Measurements from ENCODE around the gene GPR107.

The GPR107 gene

DNA sequence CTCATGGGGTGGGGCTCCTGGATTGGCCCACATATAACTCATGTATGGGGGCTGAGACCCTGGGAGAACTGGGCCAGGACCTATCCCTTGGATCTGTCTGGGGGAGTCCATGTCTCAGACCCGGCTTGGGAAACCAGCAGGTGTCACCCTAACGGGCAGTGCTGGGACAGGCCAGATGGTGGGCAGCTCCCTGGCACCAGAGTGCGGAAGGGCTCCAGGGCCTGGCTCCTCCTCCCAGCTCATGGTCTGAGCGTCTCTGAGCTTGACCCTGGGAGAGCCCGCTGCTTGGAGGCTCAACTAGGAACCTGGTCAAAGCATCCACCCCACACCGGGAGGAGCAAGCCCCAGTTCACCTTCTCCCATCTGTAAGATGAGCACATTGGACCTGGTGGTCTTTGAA lies 103.0 kb downstream of the GPR107 start:
- peak in 1 of 2 experiments; percentile 52 for DNase-seq (ENCODE audit: low read depth in 1 of 2, low spot score in 1 of 2)
- in situ Hi-C loops (cut with HindIII; ENCODE audit: low pct_unique_long_range_greater_than_20kb, low sequenced_read_pairs), result no loop called here
- no peak for TF ChIP-seq JUND (IDR thresholded peaks at IDR 0.05; ENCODE audit: low read depth)

GRCh38 chr9:130157079-130157478 lies 103.4 kb downstream of the GPR107 start:
- in situ Hi-C loops (cut with HindIII; ENCODE audit: low pct_unique_long_range_greater_than_20kb, low sequenced_read_pairs), result no loop called here
- no peak for DNase-seq (ENCODE audit: low read depth in 1 of 2, low spot score in 1 of 2)
- no peak for TF ChIP-seq JUND (IDR thresholded peaks at IDR 0.05; ENCODE audit: low read depth)

- in situ Hi-C loops (cut with HindIII; ENCODE audit: low pct_unique_long_range_greater_than_20kb, low sequenced_read_pairs), result no loop called here
- no peak for DNase-seq (ENCODE audit: low read depth in 1 of 2, low spot score in 1 of 2)
- TF ChIP-seq JUND (IDR thresholded peaks at IDR 0.05; ENCODE audit: low read depth), result no peak
Measured at GRCh38 chr9:130158001-130158400, 104.3 kb downstream of the GPR107 start.

DNA sequence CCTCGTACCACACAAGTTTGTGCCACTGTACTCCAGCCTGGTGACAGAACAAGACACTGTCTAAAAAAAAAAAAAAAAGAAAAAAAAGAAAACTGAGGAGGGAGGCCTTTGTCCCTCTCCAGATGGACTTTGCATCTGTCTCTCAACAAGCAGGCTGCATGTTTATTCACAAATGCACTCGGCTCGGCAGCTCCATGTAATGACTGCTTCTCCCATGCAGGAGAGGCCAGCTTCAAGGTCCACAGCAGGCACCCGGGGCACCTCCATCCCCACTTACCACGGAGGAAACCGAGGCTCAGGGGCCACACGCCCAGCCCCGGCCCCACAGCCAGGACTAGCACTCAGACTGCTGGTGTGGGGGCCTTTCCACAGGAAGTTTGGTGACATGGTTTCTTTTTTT lies 105.4 kb downstream of the GPR107 start:
- in situ Hi-C loops (cut with HindIII; ENCODE audit: low pct_unique_long_range_greater_than_20kb, low sequenced_read_pairs), result no loop called here
- no peak for DNase-seq (ENCODE audit: low read depth in 1 of 2, low spot score in 1 of 2)
- TF ChIP-seq JUND (IDR thresholded peaks at IDR 0.05; ENCODE audit: low read depth), result no peak

DNA sequence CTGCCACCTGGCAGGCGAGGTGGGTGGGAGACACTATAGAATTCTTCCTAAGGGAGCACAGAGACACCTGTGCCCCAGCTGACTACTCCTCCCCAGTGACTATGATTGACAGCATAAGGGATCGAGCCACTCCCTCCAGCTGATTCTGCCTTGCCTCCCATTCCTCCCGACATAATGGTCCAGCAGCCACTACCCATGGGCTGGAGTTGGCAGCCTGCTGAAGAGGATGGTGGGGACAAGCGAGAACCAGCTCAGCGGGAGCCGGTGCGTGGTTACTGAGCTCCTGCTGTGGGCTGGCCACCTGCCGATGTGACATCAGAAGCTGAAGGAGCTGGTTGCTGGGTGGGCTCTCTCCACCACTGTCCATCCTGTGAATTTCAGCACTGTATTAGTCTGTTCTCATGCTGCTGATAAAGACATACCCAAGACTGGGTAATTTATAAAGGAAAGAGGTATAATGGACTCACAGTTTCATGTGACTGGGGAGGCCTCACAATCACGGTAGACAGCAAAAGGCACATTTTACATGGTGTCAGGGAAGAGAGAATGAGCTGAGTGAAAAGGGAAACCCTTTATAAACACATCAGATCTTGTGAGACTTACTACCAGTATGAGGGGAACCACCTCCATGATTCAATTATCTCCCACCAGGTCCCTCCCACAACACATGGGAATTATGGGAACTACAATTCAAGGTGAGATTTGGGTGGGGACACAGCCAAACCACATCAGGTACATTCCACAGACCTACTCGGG lies 106.4 kb downstream of the GPR107 start:
- no peak for DNase-seq (ENCODE audit: low read depth in 1 of 2, low spot score in 1 of 2)
- no peak for TF ChIP-seq JUND (IDR thresholded peaks at IDR 0.05; ENCODE audit: low read depth)
- in situ Hi-C loops (cut with HindIII; ENCODE audit: low pct_unique_long_range_greater_than_20kb, low sequenced_read_pairs), result no loop called here

GRCh38 chr9:130160862-130161470 lies 107.3 kb downstream of the GPR107 start:
- TF ChIP-seq JUND (IDR thresholded peaks at IDR 0.05; ENCODE audit: low read depth), result no peak
- no peak for DNase-seq (ENCODE audit: low read depth in 1 of 2, low spot score in 1 of 2)
- in situ Hi-C loops (cut with HindIII; ENCODE audit: low pct_unique_long_range_greater_than_20kb, low sequenced_read_pairs), result no loop called here

DNA sequence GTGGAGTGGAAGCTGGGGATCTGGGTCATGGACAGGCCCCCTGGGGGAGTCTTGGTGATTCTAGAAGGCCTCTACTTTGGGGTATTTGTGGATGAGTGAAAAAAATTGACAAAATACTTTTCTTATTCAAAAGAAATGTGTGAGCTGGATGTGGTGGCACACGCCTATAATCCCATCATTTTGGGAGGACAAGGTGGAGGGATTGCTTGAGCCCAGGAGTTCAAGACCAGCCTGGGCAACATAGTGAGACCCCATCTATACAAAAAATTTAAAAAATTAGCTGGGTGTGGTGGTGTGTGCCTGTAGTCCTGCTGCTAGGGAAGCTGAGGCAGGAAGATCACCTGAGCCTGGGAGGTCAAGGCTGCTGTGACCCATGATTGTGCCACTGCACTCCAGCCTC lies 111.9 kb downstream of the GPR107 start:
- in situ Hi-C loops (cut with HindIII; ENCODE audit: low pct_unique_long_range_greater_than_20kb, low sequenced_read_pairs), result no loop called here
- DNase-seq (ENCODE audit: low read depth in 1 of 2, low spot score in 1 of 2), result no peak
- TF ChIP-seq JUND (IDR thresholded peaks at IDR 0.05; ENCODE audit: low read depth), result no peak

GRCh38 chr9:130166399-130166798 lies 112.7 kb downstream of the GPR107 start:
- DNase-seq (ENCODE audit: low read depth in 1 of 2, low spot score in 1 of 2), result no peak
- in situ Hi-C loops (cut with HindIII; ENCODE audit: low pct_unique_long_range_greater_than_20kb, low sequenced_read_pairs), result no loop called here
- no peak for TF ChIP-seq JUND (IDR thresholded peaks at IDR 0.05; ENCODE audit: low read depth)

GRCh38 chr9:130167927-130168326 lies 114.2 kb downstream of the GPR107 start:
- DNase-seq (ENCODE audit: low read depth in 1 of 2, low spot score in 1 of 2), result no peak
- in situ Hi-C loops (cut with HindIII; ENCODE audit: low pct_unique_long_range_greater_than_20kb, low sequenced_read_pairs), result no loop called here
- no peak for TF ChIP-seq JUND (IDR thresholded peaks at IDR 0.05; ENCODE audit: low read depth)

- no peak for TF ChIP-seq JUND (IDR thresholded peaks at IDR 0.05; ENCODE audit: low read depth)
- DNase-seq (ENCODE audit: low read depth in 1 of 2, low spot score in 1 of 2), result peak in 1 of 2 experiments; percentile 59
- in situ Hi-C loops (cut with HindIII; ENCODE audit: low pct_unique_long_range_greater_than_20kb, low sequenced_read_pairs), result no loop called here
Measured at GRCh38 chr9:130171226-130172148, 117.8 kb downstream of the GPR107 start.

- DNase-seq (ENCODE audit: low read depth in 1 of 2, low spot score in 1 of 2), result peak; percentile 84 to 99
- TF ChIP-seq JUND (IDR thresholded peaks at IDR 0.05; ENCODE audit: low read depth), result no peak
- in situ Hi-C loops (cut with HindIII; ENCODE audit: low pct_unique_long_range_greater_than_20kb, low sequenced_read_pairs), result no loop called here
Measured at GRCh38 chr9:130172161-130172857, 118.6 kb downstream of the GPR107 start, which contains the start of gene NCS1. TSS of gene NCS1 (plus strand) at chr9:130172404. CDS start at chr9:130172664, 260 bp downstream.

Measured in T47D (cell line).